Measurements from ENCODE around the gene USH2A.

DNA sequence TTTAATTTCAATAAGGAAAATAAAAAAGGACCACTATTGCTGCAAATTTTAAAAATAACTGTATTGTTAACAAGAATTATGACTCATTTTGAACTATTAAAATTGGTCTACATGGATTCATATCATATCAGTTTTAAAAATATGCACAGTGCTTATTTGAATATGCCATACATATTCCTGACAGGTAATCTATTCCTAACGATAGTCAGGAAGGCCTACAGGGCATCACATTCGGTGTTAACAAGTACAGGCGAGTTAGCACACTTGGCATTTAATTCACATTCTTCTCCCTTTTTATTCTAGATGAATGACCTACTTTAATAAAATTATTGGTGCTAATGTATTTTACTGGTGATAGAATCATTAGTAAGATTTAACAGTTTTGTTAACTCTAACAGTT lies 174.6 kb downstream of the USH2A start:
- TF ChIP-seq POLR2A (IDR thresholded peaks at IDR 0.05) = no peak
- TF ChIP-seq CTCF (IDR thresholded peaks at IDR 0.05) = no peak
- TF ChIP-seq EP300 (IDR thresholded peaks at IDR 0.05; ENCODE audit: low read depth) = no peak
- TF ChIP-seq POLR2AphosphoS5 (IDR thresholded peaks at IDR 0.05) = no peak

Measured in transverse colon (tissue), 4 donors.